Measurements from ENCODE around the gene COMMD1. TPM values are rescaled to one million over a fixed set of nuclear protein-coding genes. Genes with fewer than 3 reads are reported as not detected.

COMMD1 gene
- total RNA-seq, 1 experiment from 2014 or later, result 24.7 TPM

- Mint-ChIP-seq H3K36me3 (no peaks in the 10 kb centered on the region), H3K4me3 (no peak overlapping the region), H3K9me3 (no peaks in the 10 kb centered on the region), H3K4me1 (peaks cover 45% of the 10 kb centered on the region), H3K27ac (peak overlapping the region; percentile 34; the same call in 1 of the 2 replicates), H3K27me3 (ENCODE audit: low read depth) (no peaks in the 10 kb centered on the region; the same call in 1 of the 2 replicates)
- ChIA-PET CTCF (no interaction called here), POLR2A (interaction anchor here (0.6 kb wide), 1 partner anchor 682 kb away, joined by 3 read pairs; no protein-coding TSS in a partner anchor)
- DNase-seq (ENCODE audit: low spot score) (no peak), ATAC-seq (no peak)
- TF ChIP-seq E2F1 (CRISPR knock-in tag; IDR thresholded peaks at IDR 0.05), result no peak
- no peak for TF ChIP-seq TCF7 (CRISPR knock-in tag; IDR thresholded peaks at IDR 0.05; ENCODE audit: low read depth)
- TF ChIP-seq ZMAT4 (CRISPR knock-in tag; IDR thresholded peaks at IDR 0.05), result no peak
- TF ChIP-seq RORB (CRISPR knock-in tag; IDR thresholded peaks at IDR 0.05), result no peak
- TF ChIP-seq ZNF512 (CRISPR knock-in tag; IDR thresholded peaks at IDR 0.05; ENCODE audit: borderline replicate concordance), result no peak
- no peak for TF ChIP-seq ZNF219 (CRISPR knock-in tag; IDR thresholded peaks at IDR 0.05; ENCODE audit: borderline replicate concordance)
- no peak for TF ChIP-seq PRDM15 (CRISPR knock-in tag; IDR thresholded peaks at IDR 0.05)
- no peak for TF ChIP-seq ZSCAN18 (CRISPR knock-in tag; IDR thresholded peaks at IDR 0.05)
- TF ChIP-seq GRHL2 (CRISPR knock-in tag; IDR thresholded peaks at IDR 0.05; ENCODE audit: insufficient replicate concordance, severe bottlenecking), result no peak
- TF ChIP-seq JUN (CRISPR knock-in tag; IDR thresholded peaks at IDR 0.05), result no peak
- no peak for TF ChIP-seq NR3C1 (CRISPR knock-in tag; conservative IDR thresholded peaks at IDR 0.05; ENCODE audit: low read depth)
- no peak for TF ChIP-seq ZNF317 (CRISPR knock-in tag; IDR thresholded peaks at IDR 0.05; ENCODE audit: borderline replicate concordance, low read depth)
- TF ChIP-seq GTF2I (CRISPR knock-in tag; conservative IDR thresholded peaks at IDR 0.05), result no peak
- no peak for TF ChIP-seq AFF4 (CRISPR knock-in tag; IDR thresholded peaks at IDR 0.05; ENCODE audit: borderline replicate concordance)
- no peak for TF ChIP-seq JAZF1 (CRISPR knock-in tag; IDR thresholded peaks at IDR 0.05)
- TF ChIP-seq ATF6 (CRISPR knock-in tag; IDR thresholded peaks at IDR 0.05), result no peak
- TF ChIP-seq USF2 (CRISPR knock-in tag; IDR thresholded peaks at IDR 0.05), result no peak
- TF ChIP-seq TEAD1 (CRISPR knock-in tag; IDR thresholded peaks at IDR 0.05), result no peak
- TF ChIP-seq NFYB (CRISPR knock-in tag; conservative IDR thresholded peaks at IDR 0.05; ENCODE audit: low read depth), result no peak
- TF ChIP-seq IRF2 (CRISPR knock-in tag; IDR thresholded peaks at IDR 0.05; ENCODE audit: borderline replicate concordance, low read depth), result no peak
Observed at GRCh38 chr2:62110415-62111025, 205.0 kb downstream of the COMMD1 start.

Data from WTC11 (cell line).